ENCODE measurements around the gene HIP1.
"Not testable (repeated sequence)": the region's sequence is repeated elsewhere in the genome, so short reads cannot be mapped to it uniquely, and the experiment has no call there.

Gene HIP1

DNA sequence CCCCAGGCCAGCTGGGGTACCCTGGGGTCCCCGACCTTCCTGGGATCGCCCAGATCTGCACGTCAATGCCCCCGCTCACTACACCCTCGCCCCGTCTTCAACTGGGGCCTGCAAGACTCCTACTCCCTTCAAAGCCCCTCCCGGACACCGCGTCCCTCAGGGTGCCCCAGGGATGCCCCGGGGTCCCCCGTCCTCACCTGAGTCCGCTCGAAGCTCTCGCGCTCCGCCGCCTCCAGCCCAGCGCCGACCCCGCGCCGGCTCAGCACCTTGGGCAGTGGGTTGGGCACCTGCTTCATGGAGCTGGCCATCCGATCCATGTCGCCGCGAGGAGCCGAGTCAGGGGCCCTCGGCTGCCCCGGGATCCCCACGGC is at the start of gene HIP1:
HIP1 (minus strand) TSS at position 338 of the 371 bp plus-strand sequence; CDS start at position 317, 21 bp downstream.
- DNase-seq (ENCODE audit: low read depth): no peak
- peak within 1 kb of the TSS; percentile 85 for H3K4me3 ChIP-seq (ENCODE audit: control insufficient read depth, low read depth, low read length)
- TF ChIP-seq, protein P1, sequence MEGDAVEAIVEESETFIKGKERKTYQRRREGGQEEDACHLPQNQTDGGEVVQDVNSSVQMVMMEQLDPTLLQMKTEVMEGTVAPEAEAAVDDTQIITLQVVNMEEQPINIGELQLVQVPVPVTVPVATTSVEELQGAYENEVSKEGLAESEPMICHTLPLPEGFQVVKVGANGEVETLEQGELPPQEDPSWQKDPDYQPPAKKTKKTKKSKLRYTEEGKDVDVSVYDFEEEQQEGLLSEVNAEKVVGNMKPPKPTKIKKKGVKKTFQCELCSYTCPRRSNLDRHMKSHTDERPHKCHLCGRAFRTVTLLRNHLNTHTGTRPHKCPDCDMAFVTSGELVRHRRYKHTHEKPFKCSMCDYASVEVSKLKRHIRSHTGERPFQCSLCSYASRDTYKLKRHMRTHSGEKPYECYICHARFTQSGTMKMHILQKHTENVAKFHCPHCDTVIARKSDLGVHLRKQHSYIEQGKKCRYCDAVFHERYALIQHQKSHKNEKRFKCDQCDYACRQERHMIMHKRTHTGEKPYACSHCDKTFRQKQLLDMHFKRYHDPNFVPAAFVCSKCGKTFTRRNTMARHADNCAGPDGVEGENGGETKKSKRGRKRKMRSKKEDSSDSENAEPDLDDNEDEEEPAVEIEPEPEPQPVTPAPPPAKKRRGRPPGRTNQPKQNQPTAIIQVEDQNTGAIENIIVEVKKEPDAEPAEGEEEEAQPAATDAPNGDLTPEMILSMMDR (IDR thresholded peaks at IDR 0.05; ENCODE audit: control insufficient read depth, insufficient read depth, low read depth, low read length, missing control alignments): no peak

DNA sequence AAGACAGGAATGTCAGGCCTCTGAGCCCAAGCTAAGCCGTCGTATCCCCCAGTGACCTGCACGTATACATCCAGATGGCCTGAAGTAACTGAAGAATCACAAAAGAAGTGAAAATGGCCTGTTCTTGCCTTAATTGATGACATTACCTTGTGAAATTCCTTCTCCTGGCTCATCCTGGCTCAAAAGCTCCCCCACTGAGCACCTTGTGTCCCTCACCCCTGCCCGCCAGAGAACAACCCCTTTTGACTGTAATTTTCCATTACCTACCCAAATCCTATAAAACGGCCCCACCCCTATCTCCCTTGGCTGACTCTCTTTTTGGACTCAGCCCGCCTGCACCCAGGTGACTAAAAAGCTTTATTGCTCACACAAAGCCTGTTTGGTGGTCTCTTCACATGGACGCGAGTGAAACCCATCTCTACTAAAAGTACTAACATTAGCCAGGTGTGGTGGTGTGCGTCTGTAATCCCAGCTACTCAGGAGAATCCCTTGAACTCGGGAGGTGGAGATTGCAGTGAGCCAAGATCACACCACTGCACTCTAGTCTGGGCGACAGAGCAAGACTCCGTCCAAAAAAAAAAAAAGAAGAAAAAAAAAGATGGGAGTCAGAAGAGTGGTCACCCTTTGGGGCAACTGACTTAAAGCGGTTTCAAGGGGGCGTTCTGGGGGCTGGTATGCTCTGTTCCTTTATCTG is 49.6 kb upstream of the HIP1 start:
- H3K4me3 ChIP-seq (ENCODE audit: control insufficient read depth, low read depth, low read length); DNase-seq (ENCODE audit: low read depth): not testable (repeated sequence)

DNA sequence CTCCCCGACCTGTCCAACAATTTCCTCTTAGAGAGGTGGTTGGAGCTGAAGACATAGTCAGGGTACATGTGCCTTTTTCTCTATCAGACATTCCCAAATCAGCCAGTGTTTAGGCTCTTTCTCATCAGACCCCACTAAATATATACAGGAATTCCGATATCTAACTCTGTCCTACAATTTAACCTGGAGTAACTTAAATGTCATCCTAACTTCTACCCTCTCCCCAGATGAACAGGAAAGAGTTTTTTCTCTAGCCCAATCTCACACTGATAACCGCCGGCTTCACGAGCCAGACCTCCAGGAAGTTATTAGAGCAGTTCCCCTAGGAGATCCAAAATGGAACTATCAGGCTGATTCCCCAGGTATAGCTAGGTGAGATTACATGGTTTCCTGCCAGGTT is 44.3 kb upstream of the HIP1 start:
- DNase-seq (ENCODE audit: low read depth); H3K4me3 ChIP-seq (ENCODE audit: control insufficient read depth, low read depth, low read length): not testable (repeated sequence)

DNA sequence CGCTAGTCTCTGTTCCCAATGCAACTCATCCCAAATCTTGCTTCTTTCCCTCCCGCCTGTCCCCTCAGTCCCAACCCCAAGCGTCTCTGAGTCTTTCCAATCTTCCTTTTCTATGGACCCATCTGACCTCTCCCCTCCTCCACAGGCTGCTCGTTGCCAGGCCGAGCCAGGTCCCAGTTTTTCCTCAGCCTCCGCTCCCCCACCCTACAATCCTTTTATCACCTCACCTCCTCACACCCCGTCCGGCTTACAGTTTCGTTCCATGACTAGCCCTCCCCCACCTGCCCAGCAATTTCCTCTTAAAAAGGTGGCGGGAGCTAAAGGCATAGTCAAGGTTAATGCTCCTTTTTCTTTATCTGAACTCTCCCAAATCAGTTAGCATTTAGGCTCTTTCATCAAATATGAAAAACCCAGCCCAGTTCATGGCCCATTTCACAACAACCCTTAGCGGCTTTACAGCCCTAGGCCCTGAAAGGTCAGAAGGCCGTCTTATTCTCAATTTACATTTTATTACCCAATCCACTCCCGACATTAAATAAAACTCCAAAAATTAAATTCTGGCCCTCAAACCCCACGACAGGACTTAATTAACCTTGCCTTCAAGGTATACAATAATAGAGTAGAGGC is 42.0 kb upstream of the HIP1 start:
- H3K4me3 ChIP-seq (ENCODE audit: control insufficient read depth, low read depth, low read length); DNase-seq (ENCODE audit: low read depth): not testable (repeated sequence)

DNA sequence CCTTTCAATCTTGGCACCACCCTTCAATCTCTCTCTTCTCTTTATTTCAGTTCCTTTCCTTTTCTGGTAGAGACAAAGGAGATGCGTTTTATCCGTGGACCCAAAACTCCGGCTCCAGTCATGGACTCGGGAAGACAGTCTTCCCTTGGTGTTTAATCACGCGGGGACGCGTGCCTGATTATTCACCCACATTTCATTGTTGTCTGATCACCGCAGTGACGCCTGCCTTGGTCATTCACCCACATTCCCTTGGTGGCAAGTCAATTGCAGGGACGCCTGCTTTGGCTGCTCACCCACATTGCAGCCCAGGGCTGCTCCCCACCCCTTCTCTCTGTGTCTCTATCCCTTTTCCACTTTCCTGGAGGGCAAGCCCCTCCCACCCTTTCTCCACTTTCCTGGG is 40.8 kb upstream of the HIP1 start:
- H3K4me3 ChIP-seq (ENCODE audit: control insufficient read depth, low read depth, low read length); DNase-seq (ENCODE audit: low read depth): not testable (repeated sequence)

DNA sequence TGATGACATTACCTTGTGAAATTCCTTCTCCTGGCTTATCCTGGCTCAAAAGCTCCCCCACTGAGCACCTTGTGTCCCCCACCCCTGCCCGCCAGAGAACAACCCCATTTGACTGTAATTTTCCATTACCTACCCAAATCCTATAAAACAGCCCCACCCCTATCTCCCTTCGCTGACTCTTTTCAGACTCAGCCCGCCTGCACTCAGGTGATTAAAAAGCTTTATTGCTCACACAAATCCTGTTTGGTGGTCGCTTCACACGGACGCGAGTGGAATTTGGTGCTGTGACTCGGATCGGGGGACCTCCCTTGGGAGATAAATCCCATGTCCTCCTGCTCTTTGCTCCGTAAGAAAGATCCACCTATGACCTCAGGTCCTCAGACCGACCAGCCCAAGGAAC is 40.3 kb upstream of the HIP1 start:
- H3K4me3 ChIP-seq (ENCODE audit: control insufficient read depth, low read depth, low read length); DNase-seq (ENCODE audit: low read depth): not testable (repeated sequence)

DNA sequence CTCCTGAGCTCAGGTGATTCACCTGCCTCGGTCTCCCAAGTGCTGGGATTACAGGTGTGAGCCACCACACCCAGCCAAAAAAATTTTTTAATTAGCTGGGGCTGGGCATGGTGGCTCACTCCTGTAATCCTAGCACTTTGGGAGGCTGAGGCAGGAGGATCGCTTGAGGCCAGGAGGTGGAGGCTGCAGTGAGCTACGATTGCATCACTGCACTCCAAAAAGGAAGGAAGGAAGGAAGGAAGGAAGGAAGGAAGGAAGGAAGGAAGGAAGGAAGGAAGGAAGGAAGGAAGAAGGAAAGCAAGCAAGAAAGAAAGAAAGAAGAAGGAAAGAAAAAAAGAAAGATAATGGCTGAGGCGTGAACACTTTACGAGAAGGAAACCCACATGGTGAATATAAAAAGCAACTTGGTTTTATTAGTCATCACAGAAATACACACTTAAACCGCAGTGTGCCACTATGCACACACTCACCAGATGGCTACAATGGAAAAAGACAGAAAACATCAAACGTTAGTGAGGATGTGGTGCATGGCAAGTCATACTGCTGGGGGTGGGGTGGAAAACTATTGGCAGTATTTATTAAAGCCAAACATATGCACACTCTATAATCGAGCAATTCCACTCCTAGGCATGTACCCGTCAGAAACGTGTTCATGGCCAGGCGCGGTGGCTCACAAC is 37.7 kb upstream of the HIP1 start:
- DNase-seq (ENCODE audit: low read depth): peak; percentile 90
- TF ChIP-seq, protein P1 (IDR thresholded peaks at IDR 0.05; ENCODE audit: control insufficient read depth, insufficient read depth, low read depth, low read length, missing control alignments): peak; percentile 15
- no peak overlapping the region for H3K4me3 ChIP-seq (ENCODE audit: control insufficient read depth, low read depth, low read length)

DNA sequence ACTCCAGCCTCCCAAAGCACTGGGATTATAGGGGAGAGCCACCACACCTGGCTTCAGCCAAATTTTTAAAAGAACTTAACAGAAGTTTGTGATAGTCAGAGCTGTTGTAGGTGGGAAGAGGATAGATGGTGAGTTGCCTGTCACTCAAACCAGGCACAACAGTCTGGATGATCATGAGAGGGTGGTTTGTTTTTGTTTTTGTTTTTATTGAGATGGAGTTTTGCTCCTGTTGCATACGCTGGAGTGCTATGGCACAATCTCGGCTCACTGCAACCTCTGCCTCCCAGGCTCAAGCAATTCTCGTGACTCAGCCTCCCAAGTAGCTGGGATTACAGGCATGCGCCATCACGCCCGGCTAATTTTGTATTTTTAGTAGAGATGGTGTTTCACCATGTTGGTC is 35.2 kb upstream of the HIP1 start:
- not testable (repeated sequence) for H3K4me3 ChIP-seq (ENCODE audit: control insufficient read depth, low read depth, low read length); DNase-seq (ENCODE audit: low read depth)

DNA sequence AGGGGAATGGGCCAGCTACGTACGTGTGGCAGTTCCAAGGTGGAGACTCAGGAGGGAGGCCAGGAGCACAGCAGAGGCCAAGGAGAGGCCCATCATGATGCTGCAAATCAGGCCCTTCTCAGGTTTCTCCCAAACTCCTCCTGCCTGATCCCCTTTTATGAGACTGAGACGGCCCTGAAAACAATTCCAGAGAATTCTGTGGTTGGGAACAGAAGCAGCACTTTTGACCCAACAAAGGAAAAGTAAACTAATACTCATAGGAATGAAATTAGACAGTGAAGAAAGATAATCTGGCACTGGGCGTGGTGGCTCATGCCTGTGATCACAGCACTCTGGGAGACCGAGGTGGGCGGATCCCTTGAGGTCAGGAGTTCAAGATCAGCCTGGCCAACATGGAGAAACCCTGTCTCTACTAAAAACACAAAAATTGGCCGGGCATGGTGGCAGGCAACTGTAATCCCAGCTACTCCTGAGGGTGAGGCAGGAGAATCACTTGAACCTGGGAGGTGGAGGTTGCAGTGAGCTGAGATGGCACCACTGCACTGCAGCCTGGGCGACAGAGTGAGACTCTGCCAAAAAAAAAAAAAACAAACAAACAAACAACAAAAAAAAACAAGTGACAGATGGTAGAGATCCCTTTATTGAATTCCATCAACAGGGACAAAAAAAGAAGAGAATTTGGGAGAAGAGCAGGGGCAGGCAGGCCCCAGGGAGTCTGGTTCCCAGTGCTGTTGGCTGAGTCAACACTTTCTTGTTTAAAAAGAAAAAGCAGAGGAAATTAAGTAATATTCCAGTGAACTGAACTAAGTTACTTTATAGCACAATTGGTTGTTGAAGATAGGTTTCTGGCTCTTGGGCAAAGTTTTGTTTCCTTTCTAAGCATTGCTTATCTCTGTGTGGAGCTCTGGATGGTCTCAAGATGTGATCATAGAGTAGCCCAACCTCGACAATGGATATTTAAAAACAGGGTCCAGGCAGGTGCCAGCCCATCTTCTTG is 33.6 kb upstream of the HIP1 start, which contains the start of gene CCL26:
CCL26 (minus strand) TSS at position 131 of the 997 bp plus-strand sequence; CDS start at position 96, 35 bp downstream.
- no peak within 1 kb of the TSS for H3K4me3 ChIP-seq (ENCODE audit: control insufficient read depth, low read depth, low read length)
- peak; percentile 87 for DNase-seq (ENCODE audit: low read depth)
- TF ChIP-seq, protein P1 (IDR thresholded peaks at IDR 0.05; ENCODE audit: control insufficient read depth, insufficient read depth, low read depth, low read length, missing control alignments): no peak

Measured in AG09309 (cell line).